Psoas muscle (tissue), 8 donors: Measurements from ENCODE around the gene MAML3. TPM values are rescaled to one million over a fixed set of nuclear protein-coding genes. Genes with fewer than 3 reads are reported as not detected.

Experiments
- ATAC-seq, 4 donors: fragments of 200-7000 bp; cut with Tn5 transposase; one replicate each; pipeline ENCODE4 v1.9.1; 2020; ENCODE audit warnings: moderate library complexity in 3 of 4, mild to moderate bottlenecking in 2 of 4
- DNase-seq, 2 donors: peaks; one replicate each; pipeline ENCODE4 v3.0.0-alpha.2; 2020
- H3K27ac ChIP-seq: fragments of 200-600 bp; one replicate; pipeline ENCODE4 v1.8.0; 2022
- H3K27me3 ChIP-seq, 3 donors: fragments of 200-600 bp in 1 of 3; one replicate each; pipeline versions ENCODE4 v1.6.1 to v1.8.0; 2013 to 2022; ENCODE audit warnings: low read length in 2 of 3, mild to moderate bottlenecking in 2 of 3, moderate library complexity in 1 of 3; ENCODE audit not compliant: insufficient read depth in 3 of 3
- H3K36me3 ChIP-seq, 2 donors: fragments of 200-600 bp in 1 of 2; one replicate each; pipeline versions ENCODE4 v1.6.1 to v1.8.0; 2013 to 2022; ENCODE audit warnings: low read depth in 1 of 2, mild to moderate bottlenecking in 1 of 2, moderate library complexity in 1 of 2; ENCODE audit not compliant: insufficient read depth in 1 of 2
- H3K4me1 ChIP-seq: fragments of 200-600 bp; one replicate; pipeline ENCODE4 v1.8.0; 2022
- H3K4me3 ChIP-seq: fragments of 200-600 bp; one replicate; pipeline ENCODE4 v1.8.0; 2022; ENCODE audit warnings: mild to moderate bottlenecking
- H3K9me3 ChIP-seq: fragments of 200-600 bp; one replicate; pipeline ENCODE4 v1.8.0; 2022
- CTCF ChIP-seq: fragments of 200-600 bp; IDR thresholded peaks from one replicate; pipeline ENCODE4 v1.8.0; 2022; ENCODE audit warnings: antibody characterized with exemption
- WGBS, 3 donors: extraction: QIAGEN DNeasy Blood & Tissue Kit; methylation state at CpG; one replicate each; pipeline versions ENCODE4 v1.1.6 to v1.1.7; 2013; 5-methylcytosine and 5-hydroxymethylcytosine counted together
- intact Hi-C, 2 donors: fragments of 100-400 bp; cut with DNase I; formaldehyde crosslinking; loops; one replicate each; pipeline versions ENCODE4 v1.11.0 to v1.14.2; 2022
- polyA plus RNA-seq, 3 donors: library from polyadenylated mRNA; stranded (reverse); fragments of 200-250 nt; gene quantifications; one replicate each; pipeline ENCODE4 v1.2.3, GENCODE V29; 2013
- total RNA-seq, 4 donors: library from RNA; stranded (reverse); fragmentation: NEBNext Ultra II Directional in 2 of 4; extraction: Animal tissue kit (Norgen Biotek cat#: 25700) in 2 of 4; gene quantifications; one replicate each; pipeline versions ENCODE4 v1.2.1 to v1.2.4, GENCODE V29; 2021 to 2023
- donor health status: healthy with polysubstance abuse.
- donor health status: DM: no; HTN: no; CAD: no; lungs with moderate emphysema.
- donor health status: Bipolar disorder and iron deficiency.
- donor health status: healthy.
- donor health status: DM: yes; HTN: yes; CAD: no.
- donor health status: DM: no; HTN: no; CAD: no.
- donor health status: DM: no; HTN: no; CAD: no.
- donor health status: DM: yes; HTN: yes; CAD: no.

The MAML3 gene
- total and polyA plus RNA-seq, 7 donors = 0.43 to 2.7 (median 0.74) TPM

- peak overlapping the region; percentile 6 for H3K4me3 ChIP-seq
- peaks cover 43% of the 10 kb centered on the region for H3K4me1 ChIP-seq
- no peak for DNase-seq
- intact Hi-C loops = loop anchor here in 1 of 2 donors (5.0 kb wide), 1 partner anchor 37 kb away; no protein-coding TSS in a partner anchor
- 87 to 93% (median 90%) methylated on average over 3 of the region's 3 CpGs for WGBS, 3 donors
- no peaks in the 10 kb centered on the region for H3K27me3 ChIP-seq
- no peak for TF ChIP-seq CTCF
- no peak for ATAC-seq
- peak overlapping the region; percentile 87 for H3K27ac ChIP-seq
- peaks cover 7% of the 10 kb centered on the region for H3K9me3 ChIP-seq
- no peaks in the 10 kb centered on the region for H3K36me3 ChIP-seq
These were observed 340.1 kb downstream of the MAML3 start for GRCh38 chr4:139813881-139814280.

- no peaks in the 10 kb centered on the region for H3K27me3 ChIP-seq
- H3K36me3 ChIP-seq = no peaks in the 10 kb centered on the region
- H3K27ac ChIP-seq = no peak overlapping the region
- no peak for ATAC-seq
- TF ChIP-seq CTCF = no peak
- intact Hi-C loops = loop anchor here in 1 of 2 donors (5.0 kb wide), 1 partner anchor 33 kb away; no protein-coding TSS in a partner anchor
- no peak for DNase-seq
- H3K4me3 ChIP-seq = no peak overlapping the region
- peaks cover 36% of the 10 kb centered on the region for H3K4me1 ChIP-seq
- WGBS, 3 donors = 83 to 100% (median 98%) methylated on average over 1 of the region's 1 CpG
- peaks cover 7% of the 10 kb centered on the region for H3K9me3 ChIP-seq
These were observed 343.3 kb downstream of the MAML3 start for GRCh38 chr4:139810710-139811109.

- DNase-seq (no peak), ATAC-seq (no peak)
- H3K27me3 ChIP-seq = no peaks in the 10 kb centered on the region
- TF ChIP-seq CTCF = no peak
- peaks cover 27% of the 10 kb centered on the region for H3K4me1 ChIP-seq
- no peak overlapping the region for H3K4me3 ChIP-seq
- H3K9me3 ChIP-seq = peaks cover 7% of the 10 kb centered on the region
- no peaks in the 10 kb centered on the region for H3K36me3 ChIP-seq
- 86 to 96% (median 94%) methylated on average over 3 of the region's 3 CpGs for WGBS, 3 donors
- intact Hi-C loops = loop anchor here in 1 of 2 donors (5.0 kb wide), 1 partner anchor 32 kb away; no protein-coding TSS in a partner anchor
- no peak overlapping the region for H3K27ac ChIP-seq
These were observed 344.2 kb downstream of the MAML3 start for GRCh38 chr4:139809757-139810140.

GRCh38 chr4:139808808-139809756 is 344.9 kb downstream of the MAML3 start:
- Histone ChIP-seq H3K9me3 (peaks cover 7% of the 10 kb centered on the region), H3K27ac (peak overlapping the region; percentile 67), H3K36me3 (no peaks in the 10 kb centered on the region), H3K27me3 (no peaks in the 10 kb centered on the region), H3K4me3 (peak overlapping the region; percentile 10), H3K4me1 (peaks cover 20% of the 10 kb centered on the region)
- DNase-seq (no peak), ATAC-seq (peak; percentile 60 to 84 (median 78))
- intact Hi-C loops = no loop called here
- TF ChIP-seq CTCF = no peak
- WGBS, 3 donors = 37 to 39% (median 37%) methylated on average over 11 of the region's 11 CpGs
